HCT116 (cell line): ENCODE data around the gene FCN1. TPM values are rescaled to one million over a fixed set of nuclear protein-coding genes. Genes with fewer than 3 reads are reported as not detected.

Source experiments
- ATAC-seq: fragments of 200-7000 bp; cut with Tn5 transposase; 2 replicates; pipeline ENCODE4 v1.9.1; 2020; ENCODE audit warnings: mild to moderate bottlenecking, moderate library complexity
- BruUV-seq: library from RNA; stranded (reverse); fragments of 400-500 nt; replicated peaks from 2 replicates; lab custom pipeline; 2021; lab: Mats Ljungman, UMichigan
- CTCF ChIA-PET: fragments of 300-600 bp; sonication (Branson Sonifier 250); formaldehyde crosslinking; loops from one replicate; lab custom pipeline; 2021; ENCODE audit warnings: antibody characterized with exemption; lab: Charles Lee
- POLR2A ChIA-PET: fragments of 300-600, 350-600 bp; sonication (Branson Sonifier 250); formaldehyde crosslinking; loops from one replicate; lab custom pipeline; 2021; ENCODE audit warnings: antibody characterized with exemption; lab: Charles Lee
- RAD21 ChIA-PET, 2 experiments: fragments of 300-600 bp; sonication (Branson Sonifier 250); formaldehyde crosslinking; loops; one replicate each; lab custom pipeline; 2023; ENCODE audit warnings: low total read pairs in 2 of 2; ENCODE audit not compliant: uncharacterized antibody in 2 of 2, unreplicated experiment in 2 of 2, low non-redundant PET in 1 of 2; lab: Charles Lee
- DNase-seq: peaks from one replicate; pipeline ENCODE4 v3.0.0-alpha.2; 2010; ENCODE audit warnings: low read depth, low spot score
- H2AFZ ChIP-seq: fragments of 200-600 bp; shearing (Covaris generic), sonication (generic); 2 replicates; pipeline ENCODE4 v1.6.1; 2017; ENCODE audit warnings: low read depth, mixed run types, mixed read lengths, antibody characterized with exemption, low read length; ENCODE audit not compliant: poor library complexity, severe bottlenecking
- H3K27ac ChIP-seq: 2 replicates; pipeline ENCODE4 v1.5.1; 2012; ENCODE audit warnings: low read depth, low read length
- H3K27me3 ChIP-seq: fragments of 200-600 bp; sonication (generic); 2 replicates; pipeline ENCODE4 v1.6.1; 2016; ENCODE audit warnings: mixed run types, low read length, mixed read lengths; ENCODE audit not compliant: insufficient read depth
- H3K36me3 ChIP-seq, 2 experiments: fragments of 200-500 bp in 1 of 2; fragments of 200-600 bp in 1 of 2; sonication (Bioruptor generic) in 1 of 2; sonication (generic) in 1 of 2; 2 replicates each; pipeline versions ENCODE4 v1.5.1 to v1.6.1; 2014 to 2016; ENCODE audit warnings: low read length in 2 of 2, inconsistent platforms in 1 of 2, mixed read lengths in 1 of 2, mixed run types in 1 of 2; ENCODE audit not compliant: insufficient read depth in 2 of 2, control insufficient read depth in 1 of 2
- H3K4me1 ChIP-seq, 2 experiments: fragments of 200-600 bp in 1 of 2; sonication (generic) in 1 of 2; 2 replicates each; pipeline versions ENCODE4 v1.5.1 to v1.6.1; 2012 to 2017; ENCODE audit warnings: low read length in 2 of 2, inconsistent platforms in 1 of 2, mild to moderate bottlenecking in 1 of 2, mixed read lengths in 1 of 2, mixed run types in 1 of 2, moderate library complexity in 1 of 2; ENCODE audit not compliant: insufficient read depth in 2 of 2, control insufficient read depth in 1 of 2
- H3K4me2 ChIP-seq: fragments of 200-600 bp; sonication (generic); 2 replicates; pipeline ENCODE4 v1.6.1; 2017; ENCODE audit warnings: mixed run types, low read length, mixed read lengths
- H3K4me3 ChIP-seq, 2 experiments: fragments of 200-600 bp in 1 of 2; sonication (generic) in 1 of 2; replicated peaks in 1 of 2; 2 replicates each; pipeline ENCODE4 v1.5.1; 2011 to 2016; ENCODE audit warnings: low read length in 2 of 2, control low read depth in 1 of 2, low read depth in 1 of 2, mild to moderate bottlenecking in 1 of 2, mixed read lengths in 1 of 2, mixed run types in 1 of 2
- H3K79me2 ChIP-seq: fragments of 200-600 bp; sonication (generic); 2 replicates; pipeline ENCODE4 v1.6.1; 2017; ENCODE audit warnings: mild to moderate bottlenecking, mixed run types, low read length, moderate library complexity, mixed read lengths; ENCODE audit not compliant: insufficient read depth
- H3K9ac ChIP-seq: fragments of 200-600 bp; sonication (generic); 2 replicates; pipeline ENCODE4 v1.6.1; 2016; ENCODE audit warnings: low read length, mixed read lengths
- H3K9me2 ChIP-seq: fragments of 200-600 bp; sonication (generic), shearing (Covaris generic); 2 replicates; pipeline ENCODE4 v1.6.1; 2017; ENCODE audit warnings: mixed run types, mild to moderate bottlenecking, moderate library complexity; ENCODE audit not compliant: insufficient read depth
- H3K9me3 ChIP-seq, 2 experiments: fragments of 200-500 bp in 1 of 2; fragments of 200-600 bp in 1 of 2; sonication (Bioruptor generic) in 1 of 2; sonication (generic) in 1 of 2; 2 replicates each; pipeline ENCODE4 v1.6.1; 2014 to 2017; ENCODE audit warnings: low read length in 2 of 2, mixed read lengths in 2 of 2, inconsistent platforms in 1 of 2, low read depth in 1 of 2, mild to moderate bottlenecking in 1 of 2, mixed run types in 1 of 2, moderate library complexity in 1 of 2; ENCODE audit not compliant: control insufficient read depth in 1 of 2, insufficient read depth in 1 of 2
- H4K20me1 ChIP-seq: fragments of 200-600 bp; sonication (generic), shearing (Covaris generic); 2 replicates; pipeline ENCODE4 v1.6.1; 2017; ENCODE audit warnings: mixed run types, mild to moderate bottlenecking, moderate library complexity; ENCODE audit not compliant: insufficient read depth
- ATF3 ChIP-seq: IDR thresholded peaks from 2 replicates; pipeline ENCODE4 v1.6.1; 2012
- CBX3 ChIP-seq: IDR thresholded peaks from 2 replicates; pipeline ENCODE4 v1.6.1; 2012; ENCODE audit warnings: low read depth
- CEBPB ChIP-seq: IDR thresholded peaks from 2 replicates; pipeline ENCODE4 v1.6.1; 2012; ENCODE audit warnings: low read depth
- CTCF ChIP-seq, 3 experiments: fragments of 200-600 bp in 1 of 3; sonication (generic) in 1 of 3; IDR thresholded peaks in 2 of 3; conservative IDR thresholded peaks in 1 of 3; 2 replicates each; pipeline ENCODE4 v1.5.1; 2012 to 2017; ENCODE audit warnings: low read depth in 2 of 3, low read length in 2 of 3, antibody characterized with exemption in 1 of 3, borderline replicate concordance in 1 of 3, control low read depth in 1 of 3, mild to moderate bottlenecking in 1 of 3, mixed read lengths in 1 of 3, mixed run types in 1 of 3, moderate library complexity in 1 of 3; ENCODE audit not compliant: insufficient read depth in 1 of 3
- ELF1 ChIP-seq: IDR thresholded peaks from 2 replicates; pipeline ENCODE4 v1.6.1; 2012; ENCODE audit warnings: low read depth, borderline replicate concordance
- EZH2phosphoT487 ChIP-seq: fragments of 200-600 bp; IDR thresholded peaks from 2 replicates; pipeline ENCODE4 v1.6.1; 2018; ENCODE audit warnings: antibody characterized with exemption, borderline replicate concordance
- FOSL1 ChIP-seq: IDR thresholded peaks from 2 replicates; pipeline ENCODE4 v1.6.1; 2012; ENCODE audit warnings: low read depth
- RAD21 ChIP-seq: IDR thresholded peaks from 2 replicates; pipeline ENCODE4 v1.6.1; 2012; ENCODE audit warnings: low read depth, mild to moderate bottlenecking
- REST ChIP-seq: IDR thresholded peaks from 2 replicates; pipeline ENCODE4 v1.6.1; 2012; ENCODE audit warnings: low read depth
- SIN3A ChIP-seq: IDR thresholded peaks from 2 replicates; pipeline ENCODE4 v1.6.1; 2012; ENCODE audit warnings: low read depth
- SRF ChIP-seq: IDR thresholded peaks from 2 replicates; pipeline ENCODE4 v1.6.1; 2012; ENCODE audit warnings: low read depth
- TCF7L2 ChIP-seq: IDR thresholded peaks from 2 replicates; pipeline ENCODE4 v1.7.0; 2011; ENCODE audit warnings: borderline replicate concordance, inconsistent platforms; ENCODE audit not compliant: insufficient read depth, insufficient read length; ENCODE audit errors: extremely low read depth
- YY1 ChIP-seq: IDR thresholded peaks from 2 replicates; pipeline ENCODE4 v1.6.1; 2011; ENCODE audit warnings: low read length, low read depth, moderate library complexity, mild to moderate bottlenecking; ENCODE audit not compliant: insufficient replicate concordance; ENCODE audit errors: extremely low read depth
- ZBTB33 ChIP-seq: IDR thresholded peaks from 2 replicates; pipeline ENCODE4 v1.6.1; 2011; ENCODE audit warnings: mild to moderate bottlenecking, low read length, moderate library complexity; ENCODE audit not compliant: insufficient replicate concordance; ENCODE audit errors: extremely low read depth
- ZNF274 ChIP-seq: fragments of 200-500 bp; sonication (Bioruptor generic); IDR thresholded peaks from 2 replicates; pipeline ENCODE4 v1.6.1; 2014; ENCODE audit warnings: mild to moderate bottlenecking, low read depth, low read length, inconsistent platforms
- intact Hi-C: fragments of 100-400 bp; cut with micrococcal nuclease; formaldehyde crosslinking; loops from 2 replicates; pipeline ENCODE4 v1.10.0; 2022
- total RNA-seq: library from RNA; stranded (reverse); gene quantifications from one replicate; pipeline ENCODE4 v1.2.1, GENCODE V29; 2021; ENCODE audit not compliant: unreplicated experiment

Gene FCN1
- total RNA-seq, 1 experiment from 2014 or later, result not detected

GRCh38 chr9:134948149-134948548 lies 30.4 kb upstream of the FCN1 start:
- no peaks in the 10 kb centered on the region for H3K79me2 ChIP-seq
- CTCF ChIA-PET, result no interaction called here
- ATAC-seq (no peak), DNase-seq (no peak)
- intact Hi-C loops, result no loop called here
- no peak for TF ChIP-seq ZNF274
- TF ChIP-seq YY1, result no peak
- no peak for TF ChIP-seq ZBTB33
- TF ChIP-seq CBX3, result no peak
- no peak for TF ChIP-seq RAD21
- TF ChIP-seq TCF7L2, result no peak
- TF ChIP-seq REST, result no peak
- no peak for TF ChIP-seq SIN3A
- no peak for TF ChIP-seq ATF3
- TF ChIP-seq FOSL1, result no peak
- no peak for TF ChIP-seq CTCF (IDR thresholded peaks at IDR 0.05 in 2 of 3, conservative IDR thresholded peaks at IDR 0.05 in 1 of 3; ENCODE audit: borderline replicate concordance in 1 of 3, insufficient read depth in 1 of 3, low read depth in 2 of 3, low read length in 2 of 3)
- no peak for TF ChIP-seq ELF1
- no peak for TF ChIP-seq SRF
- TF ChIP-seq EZH2phosphoT487, result no peak
- no peak for TF ChIP-seq CEBPB
- H3K4me1 ChIP-seq, result no peaks in the 10 kb centered on the region
- H3K4me3 ChIP-seq, result no peak overlapping the region
- H3K9ac ChIP-seq, result no peak overlapping the region
- no peaks in the 10 kb centered on the region for H3K9me2 ChIP-seq
- no peak overlapping the region for H3K4me2 ChIP-seq
- BruUV-seq, result no TSS peak
- peaks cover 6% of the 10 kb centered on the region; the same call in 1 of the 2 replicates for H3K27me3 ChIP-seq
- H3K36me3 ChIP-seq, result no peaks in the 10 kb centered on the region
- POLR2A ChIA-PET, result no interaction called here
- no peaks in the 10 kb centered on the region for H4K20me1 ChIP-seq
- no peak overlapping the region for H3K27ac ChIP-seq
- RAD21 ChIA-PET, result no interaction called here
- no peak overlapping the region for H2AFZ ChIP-seq
- no peaks in the 10 kb centered on the region for H3K9me3 ChIP-seq
